GM12891 (cell line): Measurements from ENCODE around the gene UBE2B.
"Not testable (repeated sequence)": the region's sequence is repeated elsewhere in the genome, so short reads cannot be mapped to it uniquely, and the experiment has no call there.

Experiments
- POLR2AphosphoS5 ChIP-seq: IDR thresholded peaks from 2 replicates; pipeline ENCODE4 v1.6.1; 2011; ENCODE audit warnings: low read depth, low read length, control low read depth
- SPI1 ChIP-seq: IDR thresholded peaks from 2 replicates; pipeline ENCODE4 v1.6.1; 2011; ENCODE audit warnings: low read depth, low read length, control low read depth
- TAF1 ChIP-seq: IDR thresholded peaks from 2 replicates; pipeline ENCODE4 v1.6.1; 2011; ENCODE audit warnings: low read depth, low read length, control low read depth

DNA sequence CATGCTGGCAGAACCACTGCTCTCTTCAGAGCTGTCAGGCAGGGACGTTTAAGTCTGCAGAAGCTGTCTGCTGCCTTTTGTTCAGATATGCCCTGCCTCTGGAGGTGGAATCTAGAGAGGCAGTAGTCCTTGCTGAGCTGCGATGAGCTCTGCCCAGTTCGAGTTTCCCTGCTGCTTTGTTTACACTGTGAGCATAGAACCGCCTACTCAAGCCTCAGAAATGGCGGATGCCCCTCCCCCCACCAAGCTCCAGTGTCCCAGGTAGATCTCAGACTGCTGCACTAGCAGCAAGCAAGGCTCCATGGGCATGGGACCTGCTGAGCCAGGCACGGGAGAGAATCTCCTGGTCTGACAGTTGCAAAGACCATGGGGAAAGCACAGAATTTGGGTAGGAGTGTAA lies 34.5 kb upstream of the UBE2B start:
- TF ChIP-seq TAF1, POLR2AphosphoS5, SPI1: not testable (repeated sequence)
